Measurements from ENCODE around the gene CDADC1. TPM values are rescaled to one million over a fixed set of nuclear protein-coding genes. Genes with fewer than 3 reads are reported as not detected.

The CDADC1 gene
- polyA plus RNA-seq, 1 of the 3 experiments (the other 2 are of a cell fraction) = 3.5 TPM

GRCh38 chr13:49241296-49241695, 6.4 kb upstream of the CDADC1 start:
- Histone ChIP-seq H3K9me2 (no peaks in the 10 kb centered on the region), H3K4me3 (ENCODE audit: low read depth in 2 of 2, low read length in 1 of 2) (no peak overlapping the region), H2AFZ (ENCODE audit: low read depth) (no peak overlapping the region), H3F3A (replicated peaks; ENCODE audit: insufficient read depth) (no peaks in the 10 kb centered on the region), H3K9me3 (no peaks in the 10 kb centered on the region), H3K4me2 (no peak overlapping the region), H3K4me1 (ENCODE audit: control insufficient read depth in 1 of 2, insufficient read depth in 2 of 2, low read depth in 1 of 2, low read length in 1 of 2) (no peaks in the 10 kb centered on the region), H3K36me3 (replicated peaks in 1 of 2; ENCODE audit: control insufficient read depth in 1 of 2, insufficient read depth in 2 of 2, low read length in 1 of 2) (no peaks in the 10 kb centered on the region), H3K9ac (no peak overlapping the region), H3K27ac (ENCODE audit: low read depth in 2 of 2, low read length in 1 of 2) (no peak overlapping the region), H3K27me3 (ENCODE audit: insufficient read depth) (no peaks in the 10 kb centered on the region), H4K20me1 (ENCODE audit: insufficient read depth) (no peaks in the 10 kb centered on the region), H3K79me2 (ENCODE audit: insufficient read depth) (no peaks in the 10 kb centered on the region)
- ChIA-PET POLR2A (no interaction called here), CTCF (interaction anchor here (1.2 kb wide), 1 partner anchor 40 kb away, joined by 3 read pairs; no protein-coding TSS in a partner anchor)
- DNase-seq = no peak
- 85% methylated on average over 7 of the region's 7 CpGs for WGBS (ENCODE audit: low lambda C conversion rate)
- TF ChIP-seq GABPA (IDR thresholded peaks at IDR 0.05; ENCODE audit: low read depth) (no peak), TCF12 (IDR thresholded peaks at IDR 0.05) (no peak), NRF1 (IDR thresholded peaks at IDR 0.05; ENCODE audit: low read depth, low read length) (no peak), CHD2 (IDR thresholded peaks at IDR 0.05; ENCODE audit: low read length, partially characterized antibody) (no peak), ZBTB33 (IDR thresholded peaks at IDR 0.05; ENCODE audit: borderline replicate concordance, low read depth) (no peak), TAF1 (IDR thresholded peaks at IDR 0.05; ENCODE audit: borderline replicate concordance, low read depth, low read length) (no peak), SMC3 (IDR thresholded peaks at IDR 0.05; ENCODE audit: low read depth, low read length) (no peak), FOSL2 (IDR thresholded peaks at IDR 0.05; ENCODE audit: borderline replicate concordance, low read depth) (no peak), TEAD4 (IDR thresholded peaks at IDR 0.05; ENCODE audit: borderline replicate concordance, insufficient read depth) (no peak), EP300 (IDR thresholded peaks at IDR 0.05; ENCODE audit: borderline replicate concordance in 1 of 2, low read depth in 1 of 2, low read length in 1 of 2) (no peak), POLR2AphosphoS5 (IDR thresholded peaks at IDR 0.05; ENCODE audit: low read depth, low read length) (no peak)

- peaks cover 0 to 4% of the 10 kb centered on the region in 2 experiments; a peak in 2 of 4 replicates for H3K4me1 ChIP-seq (ENCODE audit: control insufficient read depth in 1 of 2, insufficient read depth in 2 of 2, low read depth in 1 of 2, low read length in 1 of 2)
- no peak overlapping the region for H3K4me2 ChIP-seq
- ChIA-PET CTCF (interaction anchor here (1.3 to 2.3 kb wide), 2 partner anchors 36 to 37 kb away, joined by 4 to 13 read pairs; no protein-coding TSS in a partner anchor), POLR2A (no interaction called here)
- H3K36me3 ChIP-seq (replicated peaks in 1 of 2; ENCODE audit: control insufficient read depth in 1 of 2, insufficient read depth in 2 of 2, low read length in 1 of 2) = peaks cover 0 to 2% of the 10 kb centered on the region in 2 experiments
- no peak overlapping the region for H3K4me3 ChIP-seq (ENCODE audit: low read depth in 2 of 2, low read length in 1 of 2)
- H3K27me3 ChIP-seq (ENCODE audit: insufficient read depth) = no peaks in the 10 kb centered on the region
- no peak for DNase-seq
- H3K9ac ChIP-seq = no peak overlapping the region
- peaks cover 8% of the 10 kb centered on the region for H3F3A ChIP-seq (replicated peaks; ENCODE audit: insufficient read depth)
- H2AFZ ChIP-seq (ENCODE audit: low read depth) = no peak overlapping the region
- no peaks in the 10 kb centered on the region for H3K9me2 ChIP-seq
- peaks cover 12% of the 10 kb centered on the region; the same call in 1 of the 2 replicates for H3K79me2 ChIP-seq (ENCODE audit: insufficient read depth)
- TF ChIP-seq FOXM1 (IDR thresholded peaks at IDR 0.05; ENCODE audit: low read depth) (no peak), RFX5 (IDR thresholded peaks at IDR 0.05; ENCODE audit: low read length) (no peak), FOXJ3 (CRISPR knock-in tag; IDR thresholded peaks at IDR 0.05) (no peak), EP300 (IDR thresholded peaks at IDR 0.05; ENCODE audit: borderline replicate concordance in 1 of 2, low read depth in 1 of 2, low read length in 1 of 2) (no peak), SIN3A (IDR thresholded peaks at IDR 0.05; ENCODE audit: borderline replicate concordance, low read depth, low read length) (no peak), JUND (IDR thresholded peaks at IDR 0.05) (no peak)
- H3K9me3 ChIP-seq = no peaks in the 10 kb centered on the region
- no peaks in the 10 kb centered on the region for H4K20me1 ChIP-seq (ENCODE audit: insufficient read depth)
- no peak overlapping the region for H3K27ac ChIP-seq (ENCODE audit: low read depth in 2 of 2, low read length in 1 of 2)
These were observed 2.6 kb upstream of the CDADC1 start for GRCh38 chr13:49245101-49245500.

Data from SK-N-SH (cell line).